ENCODE data around the gene HIGD1A. TPM values are rescaled to one million over a fixed set of nuclear protein-coding genes. Genes with fewer than 3 reads are reported as not detected.

HIGD1A gene
- total RNA-seq, 3 donors from 2014 or later = 174 to 468 (median 368) TPM

GRCh38 chr3:42850263-42850662 lies 46.0 kb upstream of the HIGD1A start:
- intact Hi-C loops (cut with DNase I, micrococcal nuclease) = no loop called here
- Histone ChIP-seq H3K9me3 (no peaks in the 10 kb centered on the region), H3K4me3 (no peak overlapping the region), H3K4me1 (ENCODE audit: low read depth) (no peaks in the 10 kb centered on the region), H3K36me3 (ENCODE audit: low read depth) (no peaks in the 10 kb centered on the region)
- ATAC-seq (no peak), DNase-seq (no peak)
- no peak for TF ChIP-seq CTCF (IDR thresholded peaks at IDR 0.05)

DNA sequence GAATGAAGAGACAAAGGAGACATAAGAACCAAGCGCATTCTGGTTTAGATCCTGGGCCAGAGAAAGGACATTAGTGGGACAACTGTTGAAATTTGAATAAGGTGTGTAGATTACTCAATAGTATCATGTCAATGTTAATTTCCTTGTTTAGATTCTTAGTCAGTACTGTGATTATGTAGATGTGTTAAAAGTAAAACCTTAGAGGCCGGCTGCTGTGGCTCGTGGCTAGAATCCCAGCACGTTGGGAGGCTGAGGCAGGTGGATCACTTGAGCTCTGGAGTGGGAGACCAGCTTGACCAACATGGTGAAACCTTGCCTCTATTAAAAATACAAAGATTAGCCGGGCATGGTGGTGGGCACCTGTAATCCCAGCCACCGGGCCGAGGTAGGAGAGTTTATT lies 44.7 kb upstream of the HIGD1A start:
- TF ChIP-seq CTCF (IDR thresholded peaks at IDR 0.05) = no peak
- DNase-seq (no peak), ATAC-seq (no peak)
- Histone ChIP-seq H3K4me3 (no peak overlapping the region), H3K9me3 (no peaks in the 10 kb centered on the region), H3K4me1 (ENCODE audit: low read depth) (no peaks in the 10 kb centered on the region), H3K36me3 (ENCODE audit: low read depth) (no peaks in the 10 kb centered on the region)
- intact Hi-C loops (cut with DNase I, micrococcal nuclease) = no loop called here

DNA sequence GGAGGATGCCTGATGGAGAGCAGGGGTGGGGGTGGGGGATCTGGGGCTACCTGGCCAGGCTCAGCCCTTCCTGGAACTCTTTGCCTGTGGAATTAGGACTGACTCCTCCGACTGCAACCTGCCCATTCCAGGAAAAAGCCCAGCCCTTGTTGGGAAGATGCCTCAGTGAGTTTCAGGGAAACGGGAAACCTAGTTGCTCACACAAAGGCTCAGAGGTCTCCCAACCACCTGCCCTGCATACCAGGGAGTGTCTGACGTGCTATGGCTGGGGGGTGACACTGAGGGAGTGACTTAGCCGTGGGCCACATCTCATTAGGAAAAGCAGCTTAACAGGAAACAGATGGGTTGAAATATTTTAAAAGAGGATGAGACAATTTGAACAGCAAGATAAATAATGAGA lies 43.4 kb upstream of the HIGD1A start:
- no peak for TF ChIP-seq CTCF (IDR thresholded peaks at IDR 0.05)
- H3K9me3 ChIP-seq = no peaks in the 10 kb centered on the region
- no peak for DNase-seq
- H3K4me1 ChIP-seq (ENCODE audit: low read depth) = no peaks in the 10 kb centered on the region
- ATAC-seq = no peak
- no peaks in the 10 kb centered on the region for H3K36me3 ChIP-seq (ENCODE audit: low read depth)
- H3K4me3 ChIP-seq = no peak overlapping the region
- intact Hi-C loops (cut with DNase I, micrococcal nuclease) = no loop called here

DNA sequence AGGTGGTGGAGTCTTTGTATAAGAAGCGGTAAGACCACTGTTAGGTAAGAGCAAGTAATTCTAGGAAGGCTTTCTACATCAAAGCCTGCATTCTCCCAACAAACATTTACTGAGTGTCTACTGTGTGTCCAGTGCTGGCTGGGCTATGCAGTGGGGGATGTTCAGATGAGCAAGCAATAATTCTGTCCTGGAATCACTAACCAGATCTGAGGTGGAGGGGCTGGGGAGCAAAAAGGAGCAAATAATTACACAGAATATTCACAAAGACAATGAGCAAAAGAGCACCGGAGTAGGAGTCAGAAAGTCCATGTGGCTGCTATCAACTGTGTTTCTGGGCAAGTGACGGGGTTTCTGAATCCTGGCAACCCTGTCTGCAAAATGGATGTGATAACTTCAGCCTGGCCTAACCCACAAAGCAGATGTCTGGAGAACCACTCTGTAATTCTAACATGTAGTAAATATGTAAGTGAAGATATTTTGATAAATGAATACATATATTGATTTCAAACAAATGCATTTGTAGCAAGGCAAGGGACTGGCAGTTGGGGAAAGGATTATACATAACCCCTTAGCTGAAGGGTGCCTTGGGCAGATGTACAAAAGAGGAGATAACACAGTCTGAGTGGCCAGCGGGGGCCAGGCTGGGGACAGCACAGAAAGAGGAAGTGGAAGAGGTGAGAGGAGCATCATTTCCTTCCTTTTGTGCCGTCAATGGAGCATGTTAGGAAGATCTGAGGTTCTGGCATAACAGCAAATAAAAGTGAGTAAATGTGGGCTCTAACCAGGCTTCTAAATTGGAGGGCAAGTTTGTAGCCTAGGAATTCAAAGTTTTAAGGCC lies 42.6 kb upstream of the HIGD1A start:
- Histone ChIP-seq H3K36me3 (ENCODE audit: low read depth) (no peaks in the 10 kb centered on the region), H3K4me3 (no peak overlapping the region), H3K4me1 (ENCODE audit: low read depth) (no peaks in the 10 kb centered on the region), H3K9me3 (no peaks in the 10 kb centered on the region)
- peak in 1 of 3 donors; percentile 27 for DNase-seq
- peak; percentile 67 for ATAC-seq
- no peak for TF ChIP-seq CTCF (IDR thresholded peaks at IDR 0.05)
- intact Hi-C loops (cut with DNase I, micrococcal nuclease) = no loop called here

- no peak for TF ChIP-seq CTCF (IDR thresholded peaks at IDR 0.05)
- Histone ChIP-seq H3K4me1 (ENCODE audit: low read depth) (no peaks in the 10 kb centered on the region), H3K9me3 (no peaks in the 10 kb centered on the region), H3K36me3 (ENCODE audit: low read depth) (no peaks in the 10 kb centered on the region), H3K4me3 (no peak overlapping the region)
- DNase-seq (no peak), ATAC-seq (no peak)
- intact Hi-C loops (cut with DNase I, micrococcal nuclease) = no loop called here
Observed at GRCh38 chr3:42844815-42845214, 40.5 kb upstream of the HIGD1A start.

- no peak for ATAC-seq
- Histone ChIP-seq H3K36me3 (ENCODE audit: low read depth) (no peaks in the 10 kb centered on the region), H3K4me1 (ENCODE audit: low read depth) (no peaks in the 10 kb centered on the region), H3K9me3 (no peaks in the 10 kb centered on the region), H3K4me3 (no peak overlapping the region)
- no peak for DNase-seq
- no peak for TF ChIP-seq CTCF (IDR thresholded peaks at IDR 0.05)
- intact Hi-C loops (cut with DNase I, micrococcal nuclease) = no loop called here
Observed at GRCh38 chr3:42844412-42844713, 40.1 kb upstream of the HIGD1A start.
